CD4-positive, alpha-beta T cell (primary cell): ENCODE measurements around the gene ATG16L1. TPM values are rescaled to one million over a fixed set of nuclear protein-coding genes. Genes with fewer than 3 reads are reported as not detected.
A peak's percentile ranks its signal among the peaks of the same experiment; 100 is the strongest.
"Not testable (repeated sequence)": the region's sequence is repeated elsewhere in the genome, so short reads cannot be mapped to it uniquely, and the experiment has no call there.

Source experiments
- ATAC-seq: fragments of 200-7000 bp; cut with Tn5 transposase; one replicate; pipeline ENCODE4 v1.10.0; 2022; ENCODE audit warnings: mild to moderate bottlenecking; ENCODE audit not compliant: poor library complexity
- CTCF ChIA-PET: fragments of 350-600 bp; sonication (Branson Sonifier 250); formaldehyde crosslinking; loops from one replicate; lab custom pipeline; 2021; ENCODE audit warnings: antibody characterized with exemption, inconsistent platforms; lab: Charles Lee
- POLR2A ChIA-PET: fragments of 350-600 bp; sonication (Branson Sonifier 250); formaldehyde crosslinking; loops from one replicate; lab custom pipeline; 2021; ENCODE audit warnings: antibody characterized with exemption, inconsistent platforms; lab: Charles Lee
- DNase-seq, 14 experiments: peaks; one replicate each; pipeline ENCODE4 v3.0.0-alpha.2; 2013 to 2020; ENCODE audit warnings: mixed read lengths in 2 of 14
- H3K27ac ChIP-seq, 2 donors: one replicate each; pipeline versions ENCODE4 v1.5.1 to v1.7.0; 2013; ENCODE audit warnings: low read length in 2 of 2, low read depth in 1 of 2, mild to moderate bottlenecking in 1 of 2
- H3K27me3 ChIP-seq, 2 experiments: 1 replicate in 1 of 2; 2 replicates in 1 of 2; pipeline versions ENCODE4 v1.6.1 to v1.7.0; 2013; ENCODE audit warnings: low read length in 2 of 2, control low read depth in 1 of 2, mild to moderate bottlenecking in 1 of 2, moderate library complexity in 1 of 2; ENCODE audit not compliant: insufficient read depth in 2 of 2, control insufficient read depth in 1 of 2
- H3K36me3 ChIP-seq: one replicate; pipeline ENCODE4 v1.6.1; 2013; ENCODE audit warnings: low read length, control low read depth; ENCODE audit not compliant: insufficient read depth
- H3K4me1 ChIP-seq: one replicate; pipeline ENCODE4 v1.6.1; 2013; ENCODE audit warnings: low read length, control low read depth; ENCODE audit not compliant: insufficient read depth
- H3K4me3 ChIP-seq: one replicate; pipeline ENCODE4 v1.5.1; 2013; ENCODE audit warnings: mild to moderate bottlenecking, low read length, moderate library complexity
- H3K9me3 ChIP-seq, 2 experiments: 1 replicate in 1 of 2; 2 replicates in 1 of 2; pipeline versions ENCODE4 v1.6.1 to v1.7.0; 2013; ENCODE audit warnings: low read length in 2 of 2, mild to moderate bottlenecking in 2 of 2, control low read depth in 1 of 2, moderate library complexity in 1 of 2; ENCODE audit not compliant: control insufficient read depth in 1 of 2, insufficient read depth in 1 of 2
- H3K27ac Mint-ChIP-seq: one replicate; pipeline ENCODE4 v1.8.0; 2020; ENCODE audit warnings: mixed read lengths
- H3K27me3 Mint-ChIP-seq: one replicate; pipeline ENCODE4 v1.8.0; 2021; ENCODE audit warnings: mixed read lengths
- H3K36me3 Mint-ChIP-seq: one replicate; pipeline ENCODE4 v1.8.0; 2021; ENCODE audit warnings: low read depth, mixed read lengths
- H3K4me1 Mint-ChIP-seq: one replicate; pipeline ENCODE4 v1.8.0; 2021; ENCODE audit warnings: low read depth, mixed read lengths
- H3K4me3 Mint-ChIP-seq: one replicate; pipeline ENCODE4 v1.8.0; 2020; ENCODE audit warnings: mild to moderate bottlenecking, mixed read lengths
- H3K9me3 Mint-ChIP-seq: one replicate; pipeline ENCODE4 v1.8.0; 2020; ENCODE audit warnings: mixed read lengths
- intact Hi-C, 2 experiments: fragments of 100-400 bp; cut with DNase I in 1 of 2; cut with micrococcal nuclease in 1 of 2; formaldehyde crosslinking; loops; one replicate each; pipeline versions ENCODE4 v1.15.1 to v1.9.0; 2023 to 2025; cut with DNase I, micrococcal nuclease
- total RNA-seq, 174 experiments: library from RNA in 2 of 174; stranded (reverse) in 2 of 174; gene quantifications; one replicate each; pipeline ENCODE4 v1.2.3 and lab custom pipeline; 2021 to 2026
- TF ChIP-seq, protein P1 (sequence below): fragments of 200-600 bp; IDR thresholded peaks from one replicate; pipeline ENCODE4 v1.8.0; 2022; ENCODE audit warnings: antibody characterized with exemption, mild to moderate bottlenecking

ATG16L1 gene
- total RNA-seq, 2 experiments from 2014 or later, result 134 to 135 TPM

DNA sequence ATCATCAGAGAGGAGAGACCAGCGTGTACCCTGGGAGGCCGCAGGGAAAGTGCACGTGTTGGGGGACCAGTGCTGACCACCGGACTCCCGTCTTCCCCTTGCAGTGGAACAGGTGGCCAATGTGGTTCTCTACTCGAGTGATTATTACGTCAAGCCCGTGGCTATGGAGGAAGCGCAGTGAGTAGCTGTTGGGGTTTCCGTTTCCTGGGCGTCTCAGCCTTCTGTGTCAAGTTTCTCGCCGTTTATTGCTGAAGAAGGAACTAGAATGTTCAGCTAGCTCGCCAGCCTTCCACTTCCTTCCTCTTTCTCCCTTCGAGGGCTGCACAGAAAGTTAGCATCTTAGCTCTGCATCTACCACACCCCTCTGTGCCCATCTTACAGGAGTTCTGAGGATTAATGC is 80.1 kb downstream of the ATG16L1 start:
- peaks cover 57% of the 10 kb centered on the region for H3K4me1 Mint-ChIP-seq

GRCh38 chr2:233332125-233332524 is 80.7 kb downstream of the ATG16L1 start:
- Mint-ChIP-seq H3K9me3 (peaks cover 3% of the 10 kb centered on the region), H3K4me1 (peaks cover 57% of the 10 kb centered on the region), H3K36me3 (no peaks in the 10 kb centered on the region), H3K27ac (peak overlapping the region; percentile 93), H3K4me3 (peak overlapping the region; percentile 40), H3K27me3 (no peaks in the 10 kb centered on the region)
- POLR2A ChIA-PET, result interaction anchor here (0.6 to 2.8 kb wide), 16 partner anchors 10 to 1017 kb away, joined by 3 to 77 read pairs (median 6); partner anchors contain the start of genes ATG16L1, DGKD, EIF4E2 and TIGD1
- TF ChIP-seq, protein P1, sequence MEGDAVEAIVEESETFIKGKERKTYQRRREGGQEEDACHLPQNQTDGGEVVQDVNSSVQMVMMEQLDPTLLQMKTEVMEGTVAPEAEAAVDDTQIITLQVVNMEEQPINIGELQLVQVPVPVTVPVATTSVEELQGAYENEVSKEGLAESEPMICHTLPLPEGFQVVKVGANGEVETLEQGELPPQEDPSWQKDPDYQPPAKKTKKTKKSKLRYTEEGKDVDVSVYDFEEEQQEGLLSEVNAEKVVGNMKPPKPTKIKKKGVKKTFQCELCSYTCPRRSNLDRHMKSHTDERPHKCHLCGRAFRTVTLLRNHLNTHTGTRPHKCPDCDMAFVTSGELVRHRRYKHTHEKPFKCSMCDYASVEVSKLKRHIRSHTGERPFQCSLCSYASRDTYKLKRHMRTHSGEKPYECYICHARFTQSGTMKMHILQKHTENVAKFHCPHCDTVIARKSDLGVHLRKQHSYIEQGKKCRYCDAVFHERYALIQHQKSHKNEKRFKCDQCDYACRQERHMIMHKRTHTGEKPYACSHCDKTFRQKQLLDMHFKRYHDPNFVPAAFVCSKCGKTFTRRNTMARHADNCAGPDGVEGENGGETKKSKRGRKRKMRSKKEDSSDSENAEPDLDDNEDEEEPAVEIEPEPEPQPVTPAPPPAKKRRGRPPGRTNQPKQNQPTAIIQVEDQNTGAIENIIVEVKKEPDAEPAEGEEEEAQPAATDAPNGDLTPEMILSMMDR, result no peak
- no peak overlapping the region for H3K4me3 ChIP-seq
- H3K36me3 ChIP-seq, result no peaks in the 10 kb centered on the region
- no peak for DNase-seq
- peak overlapping the region; percentile 69 to 86 for H3K27ac ChIP-seq
- CTCF ChIA-PET, result interaction anchor here (2.1 kb wide), 1 partner anchor 22 kb away, joined by 6 read pairs; the partner anchor contains the start of gene DGKD
- peaks cover 63% of the 10 kb centered on the region for H3K4me1 ChIP-seq
- peaks cover 0 to 5% of the 10 kb centered on the region in 2 experiments for H3K9me3 ChIP-seq
- no peaks in the 10 kb centered on the region for H3K27me3 ChIP-seq
- peak; percentile 3 for ATAC-seq
- intact Hi-C loops, result no loop called here

More for the DNA sequence above, 80.1 kb downstream of the ATG16L1 start:
- Mint-ChIP-seq H3K4me3 (peak overlapping the region; percentile 78), H3K9me3 (peaks cover 3% of the 10 kb centered on the region), H3K27ac (peak overlapping the region; percentile 93), H3K27me3 (no peaks in the 10 kb centered on the region), H3K36me3 (no peaks in the 10 kb centered on the region)
- intact Hi-C loops, result loop anchor here (1.0 to 2.0 kb wide), 2 partner anchors 59 to 63 kb away; no protein-coding TSS in a partner anchor
- Histone ChIP-seq H3K27me3 (no peaks in the 10 kb centered on the region), H3K4me1 (peaks cover 63% of the 10 kb centered on the region), H3K9me3 (peaks cover 0 to 5% of the 10 kb centered on the region in 2 experiments), H3K4me3 (peak overlapping the region; percentile 5), H3K36me3 (no peaks in the 10 kb centered on the region), H3K27ac (peak overlapping the region; percentile 80 to 86)
- CTCF ChIA-PET, result interaction anchor here (0.8 to 2.1 kb wide), 2 partner anchors 23 to 112 kb away, joined by 3 to 6 read pairs; partner anchors contain the start of gene DGKD
- TF ChIP-seq, protein P1, result no peak
- ATAC-seq (peak; percentile 96), DNase-seq (peak; percentile 60 to 94 (median 73))
- POLR2A ChIA-PET, result interaction anchor here (0.6 to 2.8 kb wide), 19 partner anchors 9 to 1868 kb away, joined by 3 to 77 read pairs (median 6); partner anchors contain the start of genes ATG16L1, DGKD, EIF4E2 and NCL

DNA sequence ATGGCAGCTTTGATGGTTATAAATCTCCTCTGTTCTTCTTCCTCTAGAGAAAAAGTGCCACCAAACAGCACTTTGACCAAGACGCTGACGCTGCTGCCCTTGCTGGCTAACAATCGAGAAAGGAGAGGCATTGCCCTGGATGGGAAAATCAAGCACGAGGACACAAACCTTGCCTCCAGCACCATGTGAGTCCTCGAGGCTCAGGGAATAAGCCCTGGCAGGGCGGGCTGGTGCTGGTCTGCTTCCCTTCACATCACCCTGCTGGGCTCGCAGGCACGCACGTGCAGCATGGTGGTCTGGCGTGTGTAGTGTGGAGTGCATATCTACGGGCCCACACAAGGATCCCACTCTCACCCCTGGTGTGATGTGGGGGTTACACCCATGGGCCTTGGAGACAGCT is 83.4 kb downstream of the ATG16L1 start:
- Mint-ChIP-seq H3K4me1 (peaks cover 53% of the 10 kb centered on the region), H3K9me3 (peaks cover 3% of the 10 kb centered on the region), H3K27ac (peak overlapping the region; percentile 93), H3K4me3 (no peak overlapping the region), H3K27me3 (no peaks in the 10 kb centered on the region), H3K36me3 (no peaks in the 10 kb centered on the region)
- DNase-seq (no peak), ATAC-seq (no peak)
- no peaks in the 10 kb centered on the region for H3K9me3 ChIP-seq
- no peaks in the 10 kb centered on the region for H3K27me3 ChIP-seq
- peaks cover 59% of the 10 kb centered on the region for H3K4me1 ChIP-seq
- TF ChIP-seq, protein P1, result no peak
- ChIA-PET POLR2A (interaction anchor here (1.6 kb wide), 1 partner anchor 67 kb away, joined by 7 read pairs; no protein-coding TSS in a partner anchor), CTCF (no interaction called here)
- no peak overlapping the region for H3K27ac ChIP-seq
- intact Hi-C loops, result loop anchor here in 1 of 2 experiments (1.0 kb wide), 1 partner anchor 18 kb away; no protein-coding TSS in a partner anchor
- H3K36me3 ChIP-seq, result no peaks in the 10 kb centered on the region
- H3K4me3 ChIP-seq, result no peak overlapping the region

GRCh38 chr2:233336091-233336490 is 84.6 kb downstream of the ATG16L1 start:
- peaks cover 47% of the 10 kb centered on the region for H3K4me1 Mint-ChIP-seq
- POLR2A ChIA-PET, H3K27me3 ChIP-seq, ATAC-seq, H3K27me3 Mint-ChIP-seq, H3K4me3 Mint-ChIP-seq, H3K36me3 Mint-ChIP-seq, intact Hi-C loops, DNase-seq, H3K4me3 ChIP-seq, H3K36me3 ChIP-seq, H3K27ac Mint-ChIP-seq, H3K9me3 Mint-ChIP-seq, H3K27ac ChIP-seq, H3K9me3 ChIP-seq, CTCF ChIA-PET: not testable (repeated sequence)
- H3K4me1 ChIP-seq, result peaks cover 47% of the 10 kb centered on the region
